ENCODE measurements around the gene PRKCA. TPM values are rescaled to one million over a fixed set of nuclear protein-coding genes. Genes with fewer than 3 reads are reported as not detected.

The PRKCA gene
- total RNA-seq, 4 donors from 2014 or later = 9.0 to 76.1 (median 15.1) TPM

- H3K4me3 ChIP-seq = no peak overlapping the region
- no peak overlapping the region for H3K27ac ChIP-seq
- no peaks in the 10 kb centered on the region for H3K4me1 ChIP-seq
- no peaks in the 10 kb centered on the region for H3K9me3 ChIP-seq
- no peak for DNase-seq
- no peaks in the 10 kb centered on the region for H3K36me3 ChIP-seq
- H3K27me3 ChIP-seq = no peaks in the 10 kb centered on the region
- TF ChIP-seq CTCF (IDR thresholded peaks at IDR 0.05) (no peak), POLR2A (IDR thresholded peaks at IDR 0.05) (no peak)
- intact Hi-C loops (cut with DNase I; ENCODE audit: low total_unique reads) = no loop called here
These were observed 41.7 kb upstream of the PRKCA start for GRCh38 chr17:66260688-66261087.

- Histone ChIP-seq H3K36me3 (no peaks in the 10 kb centered on the region), H3K4me3 (no peak overlapping the region), H3K27me3 (no peaks in the 10 kb centered on the region), H3K9me3 (no peaks in the 10 kb centered on the region), H3K4me1 (no peaks in the 10 kb centered on the region), H3K27ac (no peak overlapping the region)
- TF ChIP-seq POLR2A (IDR thresholded peaks at IDR 0.05) (no peak), CTCF (IDR thresholded peaks at IDR 0.05) (no peak)
- intact Hi-C loops (cut with DNase I; ENCODE audit: low total_unique reads) = no loop called here
- DNase-seq = no peak
These were observed 39.6 kb upstream of the PRKCA start for GRCh38 chr17:66262767-66263166.

- H3K27me3 ChIP-seq = no peaks in the 10 kb centered on the region
- H3K4me3 ChIP-seq = no peak overlapping the region
- intact Hi-C loops (cut with DNase I; ENCODE audit: low total_unique reads) = no loop called here
- DNase-seq = no peak
- no peaks in the 10 kb centered on the region for H3K9me3 ChIP-seq
- H3K27ac ChIP-seq = no peak overlapping the region
- H3K36me3 ChIP-seq = no peaks in the 10 kb centered on the region
- no peaks in the 10 kb centered on the region for H3K4me1 ChIP-seq
- no peak for TF ChIP-seq POLR2A (IDR thresholded peaks at IDR 0.05)
- no peak for TF ChIP-seq CTCF (IDR thresholded peaks at IDR 0.05)
These were observed 37.7 kb upstream of the PRKCA start for GRCh38 chr17:66264696-66265095.

GRCh38 chr17:66268247-66268927 lies 34.0 kb upstream of the PRKCA start:
- Histone ChIP-seq H3K27ac (peak overlapping the region; percentile 25 to 57), H3K36me3 (no peaks in the 10 kb centered on the region), H3K27me3 (no peaks in the 10 kb centered on the region), H3K4me3 (no peak overlapping the region), H3K4me1 (no peaks in the 10 kb centered on the region), H3K9me3 (no peaks in the 10 kb centered on the region)
- TF ChIP-seq POLR2A (IDR thresholded peaks at IDR 0.05) (no peak), CTCF (IDR thresholded peaks at IDR 0.05) (no peak)
- peak in 1 of 2 donors; percentile 23 for DNase-seq
- intact Hi-C loops (cut with DNase I; ENCODE audit: low total_unique reads) = no loop called here

- Histone ChIP-seq H3K9me3 (no peaks in the 10 kb centered on the region), H3K27me3 (no peaks in the 10 kb centered on the region), H3K27ac (no peak overlapping the region), H3K36me3 (no peaks in the 10 kb centered on the region), H3K4me1 (no peaks in the 10 kb centered on the region), H3K4me3 (no peak overlapping the region)
- no peak for DNase-seq
- intact Hi-C loops (cut with DNase I; ENCODE audit: low total_unique reads) = no loop called here
- TF ChIP-seq POLR2A (IDR thresholded peaks at IDR 0.05) = no peak
- no peak for TF ChIP-seq CTCF (IDR thresholded peaks at IDR 0.05)
These were observed 32.3 kb upstream of the PRKCA start for GRCh38 chr17:66270106-66270505.

Data from uterus (tissue), 4 donors.